GM12891 (cell line): Measurements from ENCODE around the gene PSMD12.

ENCODE experiments used
- POLR2A ChIP-seq: IDR thresholded peaks from 2 replicates; pipeline ENCODE4 v1.6.1; 2011; ENCODE audit warnings: low read depth, low read length, control low read depth
- POLR2AphosphoS5 ChIP-seq: IDR thresholded peaks from 2 replicates; pipeline ENCODE4 v1.6.1; 2011; ENCODE audit warnings: low read depth, low read length, control low read depth
- SPI1 ChIP-seq: IDR thresholded peaks from 2 replicates; pipeline ENCODE4 v1.6.1; 2011; ENCODE audit warnings: low read depth, low read length, control low read depth
- TAF1 ChIP-seq: IDR thresholded peaks from 2 replicates; pipeline ENCODE4 v1.6.1; 2011; ENCODE audit warnings: low read depth, low read length, control low read depth

DNA sequence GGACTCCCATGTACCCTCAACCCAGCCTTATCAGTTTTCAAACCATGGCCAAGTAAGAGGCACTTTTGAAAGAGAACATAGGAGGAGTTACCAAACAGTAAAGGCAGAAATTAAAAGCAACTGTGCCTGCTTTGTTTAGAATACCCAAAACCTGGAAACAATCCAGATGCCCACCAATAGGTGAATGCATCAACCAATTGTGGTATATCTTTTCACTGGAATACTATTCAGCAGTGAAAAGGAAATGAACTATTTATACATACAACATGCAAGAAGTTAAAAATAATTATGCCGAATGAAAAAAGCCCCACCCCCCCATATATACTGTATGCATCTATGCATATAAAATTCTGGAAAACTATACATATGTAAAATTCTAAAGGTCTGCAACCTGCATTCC, 47.8 kb upstream of the PSMD12 start:
- TF ChIP-seq POLR2A: no peak
- TF ChIP-seq POLR2AphosphoS5: no peak
- TF ChIP-seq TAF1: no peak
- TF ChIP-seq SPI1: no peak
